GM18951 (cell line): ENCODE data around the gene L3MBTL2.

Experiments used
- POLR2A ChIP-seq: IDR thresholded peaks from 4 replicates; pipeline ENCODE4 v1.6.1; 2011; ENCODE audit warnings: mild to moderate bottlenecking; ENCODE audit not compliant: insufficient read length, insufficient read depth; ENCODE audit errors: extremely low read depth
- in situ Hi-C: fragments of 300-500 bp; cut with MboI; formaldehyde crosslinking; loops from one replicate; pipeline ENCODE4 v1.12.0; 2022; ENCODE audit warnings: low sequenced_read_pairs, mixed read lengths, inconsistent platforms; ENCODE audit not compliant: unreplicated experiment

Gene L3MBTL2

GRCh38 chr22:41223535-41223934 is 18.4 kb downstream of the L3MBTL2 start:
- in situ Hi-C loops, result no loop called here
- TF ChIP-seq POLR2A, result no peak

DNA sequence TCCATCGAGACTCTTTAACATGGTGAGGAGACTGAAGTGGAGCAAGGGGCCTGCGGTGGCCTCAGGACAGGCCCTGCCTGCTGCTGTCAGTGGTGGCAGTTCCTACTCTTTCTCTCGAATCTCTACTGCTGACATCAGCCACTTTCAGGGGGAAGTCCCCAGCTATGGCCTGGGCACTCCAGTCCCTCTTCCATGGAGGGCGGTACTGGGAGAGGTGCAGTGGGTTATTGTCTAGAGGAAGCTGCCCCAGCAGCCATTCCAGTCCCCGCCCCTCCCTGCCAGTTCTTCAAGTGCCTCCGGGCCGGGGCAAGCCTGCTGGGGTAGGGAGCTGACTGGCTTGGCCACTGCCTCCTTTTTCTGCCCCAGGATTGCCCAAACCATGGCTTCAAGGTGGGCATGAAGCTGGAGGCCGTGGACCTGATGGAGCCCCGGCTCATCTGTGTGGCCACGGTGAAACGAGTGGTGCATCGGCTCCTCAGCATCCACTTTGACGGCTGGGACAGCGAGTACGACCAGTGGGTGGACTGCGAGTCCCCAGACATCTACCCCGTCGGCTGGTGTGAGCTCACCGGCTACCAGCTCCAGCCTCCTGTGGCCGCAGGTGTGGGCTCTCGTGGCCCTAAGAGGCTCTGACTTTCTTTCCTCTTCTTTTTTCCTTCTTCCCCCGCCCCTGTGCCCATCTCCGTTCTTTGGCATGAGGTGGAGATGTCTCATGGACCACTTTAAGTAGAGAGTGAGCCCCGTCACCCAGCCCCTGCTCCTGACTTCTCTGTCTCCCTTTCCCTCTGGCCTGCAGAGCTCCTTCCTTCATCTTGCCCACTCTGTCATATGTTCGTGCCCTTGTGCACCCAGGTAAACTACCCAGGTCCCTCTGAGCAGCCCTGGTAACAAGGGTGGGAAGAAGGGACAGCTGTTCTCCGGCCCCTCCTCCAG is 21.9 kb downstream of the L3MBTL2 start:
- in situ Hi-C loops, result no loop called here

GRCh38 chr22:41229215-41229614 is 24.1 kb downstream of the L3MBTL2 start:
- in situ Hi-C loops, result no loop called here
- no peak for TF ChIP-seq POLR2A

More for the DNA sequence above, 21.9 kb downstream of the L3MBTL2 start:
- no peak for TF ChIP-seq POLR2A

GRCh38 chr22:41229730-41230400 is 24.8 kb downstream of the L3MBTL2 start:
- in situ Hi-C loops, result no loop called here
- no peak for TF ChIP-seq POLR2A

DNA sequence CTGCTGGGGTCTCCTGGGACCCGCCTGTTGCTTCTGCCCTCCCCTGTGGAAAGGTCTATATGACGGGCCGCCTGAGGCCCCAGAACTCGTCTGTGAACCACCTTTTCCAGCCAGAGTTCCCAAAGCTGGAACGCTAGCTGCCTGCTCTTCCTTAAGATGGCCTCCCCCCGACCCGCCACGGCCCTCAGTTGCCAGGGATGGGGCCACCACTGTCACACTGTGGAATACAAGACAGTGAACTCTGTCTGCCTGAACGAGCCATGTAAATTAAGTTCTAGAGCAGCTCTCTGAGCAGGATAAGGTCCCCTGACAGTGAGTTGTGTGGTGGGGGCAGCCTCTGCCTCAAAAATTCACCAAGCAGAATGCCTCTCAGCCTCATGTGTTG is 25.3 kb downstream of the L3MBTL2 start:
- in situ Hi-C loops, result no loop called here
- TF ChIP-seq POLR2A, result no peak

DNA sequence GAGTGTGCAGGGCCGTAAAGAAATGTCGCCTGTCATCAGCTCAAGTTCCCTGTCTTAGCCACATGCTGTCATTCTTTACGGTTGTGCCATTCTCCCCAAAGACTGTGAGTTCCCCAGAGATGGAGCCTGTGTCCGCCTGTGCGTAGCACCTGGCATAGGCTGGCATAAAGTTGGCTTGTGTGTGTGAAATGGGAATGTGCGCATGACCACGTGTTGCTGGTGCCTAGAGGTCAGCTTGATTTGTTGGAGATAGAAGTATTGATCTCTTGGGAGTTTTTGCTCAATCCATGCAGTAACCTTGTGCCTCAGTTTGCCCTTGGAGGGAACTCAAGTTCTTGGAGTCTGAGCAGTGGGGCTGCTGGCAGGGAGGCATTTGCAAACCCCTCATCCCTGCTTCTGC is 26.3 kb downstream of the L3MBTL2 start:
- in situ Hi-C loops, result no loop called here
- no peak for TF ChIP-seq POLR2A

GRCh38 chr22:41234815-41235695 is 29.9 kb downstream of the L3MBTL2 start:
- TF ChIP-seq POLR2A, result no peak
- in situ Hi-C loops, result no loop called here

GRCh38 chr22:41237036-41237706 is 32.1 kb downstream of the L3MBTL2 start:
- in situ Hi-C loops, result no loop called here
- no peak for TF ChIP-seq POLR2A

DNA sequence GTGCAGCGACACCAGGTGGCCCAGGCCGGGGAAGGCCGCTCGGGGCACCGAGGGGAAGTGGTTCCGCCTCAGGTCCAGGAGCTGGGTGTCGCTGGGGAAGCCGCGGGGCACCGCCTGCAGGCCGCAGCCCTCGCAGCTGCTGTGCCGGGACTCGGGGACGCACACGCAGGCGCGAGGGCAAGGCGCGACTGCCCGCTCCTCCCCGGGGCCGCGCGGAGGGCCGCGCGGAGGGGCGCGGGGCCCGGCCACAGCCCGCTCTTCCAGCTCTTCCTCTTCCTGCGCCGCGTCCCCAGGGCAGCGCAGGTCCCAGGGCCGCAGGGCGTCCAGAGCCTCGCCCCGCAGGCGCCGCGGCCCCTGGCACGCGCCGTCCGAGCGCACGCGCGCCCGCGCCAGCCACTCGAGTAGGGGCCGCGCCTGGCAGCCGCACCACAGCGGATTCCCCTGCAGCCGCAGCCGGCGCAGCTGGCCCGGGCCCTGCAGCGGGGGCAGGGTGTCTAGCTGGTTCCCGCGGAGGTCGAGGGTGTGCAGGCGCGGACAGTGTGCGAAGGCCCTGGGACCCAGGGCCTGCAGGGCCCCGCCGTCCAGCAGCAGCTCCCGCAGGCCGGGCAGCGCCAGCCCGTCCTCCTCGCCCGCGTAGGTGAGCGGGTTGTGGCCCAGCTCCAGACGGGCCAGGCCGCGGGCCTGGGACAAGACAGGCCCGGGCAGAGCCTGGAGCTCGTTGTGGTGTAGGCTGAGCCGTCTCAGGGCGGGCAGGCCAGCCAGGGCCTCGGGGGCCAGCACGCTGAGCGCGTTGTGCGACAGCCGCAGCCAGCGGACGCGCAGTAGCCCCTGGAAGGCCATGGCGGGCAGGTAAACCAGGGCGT is 32.8 kb downstream of the L3MBTL2 start:
- in situ Hi-C loops, result no loop called here
- TF ChIP-seq POLR2A, result no peak

DNA sequence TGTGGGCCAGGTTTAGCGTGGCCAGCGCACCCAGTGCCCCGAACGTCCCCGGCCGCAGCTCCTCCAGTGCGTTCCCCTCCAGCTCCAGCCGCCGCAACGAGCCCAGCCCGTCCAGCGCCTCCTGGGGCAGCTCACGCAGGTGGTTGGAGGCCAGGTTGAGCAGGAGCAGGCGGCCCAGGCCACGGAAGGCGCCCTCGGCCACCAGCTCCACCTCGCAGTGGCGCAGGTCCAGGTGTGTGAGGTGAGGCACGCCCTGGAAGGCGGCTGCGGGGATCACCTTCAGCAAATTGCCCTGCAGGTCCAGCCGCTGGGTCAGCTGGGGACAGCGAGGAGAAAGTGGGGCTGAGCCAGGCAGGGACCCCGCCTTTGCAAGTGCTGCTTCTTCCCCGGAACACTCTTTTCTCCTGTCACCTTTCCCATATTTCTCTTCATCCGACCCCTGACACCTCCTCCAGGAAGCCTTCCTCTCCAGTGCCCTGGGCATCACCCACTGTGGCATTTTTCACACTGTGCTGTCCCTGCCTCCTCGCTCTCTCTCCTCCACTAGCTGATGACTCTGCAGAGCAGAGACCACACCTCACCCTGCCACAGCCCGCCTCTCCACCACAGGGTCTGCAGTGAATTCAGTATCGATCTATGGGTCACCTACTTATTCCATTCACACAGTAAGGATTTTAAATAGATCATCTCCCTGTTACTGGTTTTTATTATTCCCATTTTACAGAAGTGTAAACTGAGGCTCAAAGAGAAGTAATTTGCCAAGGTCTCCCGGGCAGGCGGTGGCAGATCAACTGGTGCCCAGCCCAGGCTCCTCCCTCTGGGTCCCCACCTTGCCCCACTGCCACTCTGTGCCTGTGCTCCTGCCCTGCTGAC is 33.7 kb downstream of the L3MBTL2 start:
- no peak for TF ChIP-seq POLR2A
- in situ Hi-C loops, result no loop called here
